HCT116 (cell line): Measurements from ENCODE around the gene CDK16. TPM values are rescaled to one million over a fixed set of nuclear protein-coding genes. Genes with fewer than 3 reads are reported as not detected.
A peak's percentile ranks its signal among the peaks of the same experiment; 100 is the strongest.

Source experiments
- ATAC-seq: fragments of 200-7000 bp; cut with Tn5 transposase; 2 replicates; pipeline ENCODE4 v1.9.1; 2020; ENCODE audit warnings: mild to moderate bottlenecking, moderate library complexity
- BruUV-seq: library from RNA; stranded (reverse); fragments of 400-500 nt; replicated peaks from 2 replicates; lab custom pipeline; 2021; lab: Mats Ljungman, UMichigan
- CTCF ChIA-PET: fragments of 300-600 bp; sonication (Branson Sonifier 250); formaldehyde crosslinking; loops from one replicate; lab custom pipeline; 2021; ENCODE audit warnings: antibody characterized with exemption; lab: Charles Lee
- POLR2A ChIA-PET: fragments of 300-600, 350-600 bp; sonication (Branson Sonifier 250); formaldehyde crosslinking; loops from one replicate; lab custom pipeline; 2021; ENCODE audit warnings: antibody characterized with exemption; lab: Charles Lee
- RAD21 ChIA-PET, 2 experiments: fragments of 300-600 bp; sonication (Branson Sonifier 250); formaldehyde crosslinking; loops; one replicate each; lab custom pipeline; 2023; ENCODE audit warnings: low total read pairs in 2 of 2; ENCODE audit not compliant: uncharacterized antibody in 2 of 2, unreplicated experiment in 2 of 2, low non-redundant PET in 1 of 2; lab: Charles Lee
- DNase-seq: peaks from one replicate; pipeline ENCODE4 v3.0.0-alpha.2; 2010; ENCODE audit warnings: low read depth, low spot score
- H2AFZ ChIP-seq: fragments of 200-600 bp; shearing (Covaris generic), sonication (generic); 2 replicates; pipeline ENCODE4 v1.6.1; 2017; ENCODE audit warnings: low read depth, mixed run types, mixed read lengths, antibody characterized with exemption, low read length; ENCODE audit not compliant: poor library complexity, severe bottlenecking
- H3K27ac ChIP-seq: 2 replicates; pipeline ENCODE4 v1.5.1; 2012; ENCODE audit warnings: low read depth, low read length
- H3K27me3 ChIP-seq: fragments of 200-600 bp; sonication (generic); 2 replicates; pipeline ENCODE4 v1.6.1; 2016; ENCODE audit warnings: mixed run types, low read length, mixed read lengths; ENCODE audit not compliant: insufficient read depth
- H3K36me3 ChIP-seq, 2 experiments: fragments of 200-500 bp in 1 of 2; fragments of 200-600 bp in 1 of 2; sonication (Bioruptor generic) in 1 of 2; sonication (generic) in 1 of 2; 2 replicates each; pipeline versions ENCODE4 v1.5.1 to v1.6.1; 2014 to 2016; ENCODE audit warnings: low read length in 2 of 2, inconsistent platforms in 1 of 2, mixed read lengths in 1 of 2, mixed run types in 1 of 2; ENCODE audit not compliant: insufficient read depth in 2 of 2, control insufficient read depth in 1 of 2
- H3K4me1 ChIP-seq, 2 experiments: fragments of 200-600 bp in 1 of 2; sonication (generic) in 1 of 2; 2 replicates each; pipeline versions ENCODE4 v1.5.1 to v1.6.1; 2012 to 2017; ENCODE audit warnings: low read length in 2 of 2, inconsistent platforms in 1 of 2, mild to moderate bottlenecking in 1 of 2, mixed read lengths in 1 of 2, mixed run types in 1 of 2, moderate library complexity in 1 of 2; ENCODE audit not compliant: insufficient read depth in 2 of 2, control insufficient read depth in 1 of 2
- H3K4me2 ChIP-seq: fragments of 200-600 bp; sonication (generic); 2 replicates; pipeline ENCODE4 v1.6.1; 2017; ENCODE audit warnings: mixed run types, low read length, mixed read lengths
- H3K4me3 ChIP-seq, 2 experiments: fragments of 200-600 bp in 1 of 2; sonication (generic) in 1 of 2; replicated peaks in 1 of 2; 2 replicates each; pipeline ENCODE4 v1.5.1; 2011 to 2016; ENCODE audit warnings: low read length in 2 of 2, control low read depth in 1 of 2, low read depth in 1 of 2, mild to moderate bottlenecking in 1 of 2, mixed read lengths in 1 of 2, mixed run types in 1 of 2
- H3K79me2 ChIP-seq: fragments of 200-600 bp; sonication (generic); 2 replicates; pipeline ENCODE4 v1.6.1; 2017; ENCODE audit warnings: mild to moderate bottlenecking, mixed run types, low read length, moderate library complexity, mixed read lengths; ENCODE audit not compliant: insufficient read depth
- H3K9ac ChIP-seq: fragments of 200-600 bp; sonication (generic); 2 replicates; pipeline ENCODE4 v1.6.1; 2016; ENCODE audit warnings: low read length, mixed read lengths
- H3K9me2 ChIP-seq: fragments of 200-600 bp; sonication (generic), shearing (Covaris generic); 2 replicates; pipeline ENCODE4 v1.6.1; 2017; ENCODE audit warnings: mixed run types, mild to moderate bottlenecking, moderate library complexity; ENCODE audit not compliant: insufficient read depth
- H3K9me3 ChIP-seq, 2 experiments: fragments of 200-500 bp in 1 of 2; fragments of 200-600 bp in 1 of 2; sonication (Bioruptor generic) in 1 of 2; sonication (generic) in 1 of 2; 2 replicates each; pipeline ENCODE4 v1.6.1; 2014 to 2017; ENCODE audit warnings: low read length in 2 of 2, mixed read lengths in 2 of 2, inconsistent platforms in 1 of 2, low read depth in 1 of 2, mild to moderate bottlenecking in 1 of 2, mixed run types in 1 of 2, moderate library complexity in 1 of 2; ENCODE audit not compliant: control insufficient read depth in 1 of 2, insufficient read depth in 1 of 2
- H4K20me1 ChIP-seq: fragments of 200-600 bp; sonication (generic), shearing (Covaris generic); 2 replicates; pipeline ENCODE4 v1.6.1; 2017; ENCODE audit warnings: mixed run types, mild to moderate bottlenecking, moderate library complexity; ENCODE audit not compliant: insufficient read depth
- CEBPB ChIP-seq: IDR thresholded peaks from 2 replicates; pipeline ENCODE4 v1.6.1; 2012; ENCODE audit warnings: low read depth
- EGR1 ChIP-seq: IDR thresholded peaks from 2 replicates; pipeline ENCODE4 v1.6.1; 2012; ENCODE audit warnings: low read depth
- EZH2 ChIP-seq: fragments of 200-600 bp; sonication (generic); IDR thresholded peaks from 2 replicates; pipeline ENCODE4 v1.6.1; 2017; ENCODE audit warnings: antibody characterized with exemption, mixed run types
- EZH2phosphoT487 ChIP-seq: fragments of 200-600 bp; IDR thresholded peaks from 2 replicates; pipeline ENCODE4 v1.6.1; 2018; ENCODE audit warnings: antibody characterized with exemption, borderline replicate concordance
- FOSL1 ChIP-seq: IDR thresholded peaks from 2 replicates; pipeline ENCODE4 v1.6.1; 2012; ENCODE audit warnings: low read depth
- JUND ChIP-seq: IDR thresholded peaks from 2 replicates; pipeline ENCODE4 v1.6.1; 2012
- POLR2AphosphoS5 ChIP-seq: IDR thresholded peaks from 2 replicates; pipeline ENCODE4 v1.6.1; 2011; ENCODE audit warnings: mild to moderate bottlenecking, low read depth, low read length, moderate library complexity
- RAD21 ChIP-seq: IDR thresholded peaks from 2 replicates; pipeline ENCODE4 v1.6.1; 2012; ENCODE audit warnings: low read depth, mild to moderate bottlenecking
- SP1 ChIP-seq: IDR thresholded peaks from 2 replicates; pipeline ENCODE4 v1.6.1; 2012; ENCODE audit warnings: low read depth
- SRF ChIP-seq: IDR thresholded peaks from 2 replicates; pipeline ENCODE4 v1.6.1; 2012; ENCODE audit warnings: low read depth
- ZBTB33 ChIP-seq: IDR thresholded peaks from 2 replicates; pipeline ENCODE4 v1.6.1; 2011; ENCODE audit warnings: mild to moderate bottlenecking, low read length, moderate library complexity; ENCODE audit not compliant: insufficient replicate concordance; ENCODE audit errors: extremely low read depth
- ZFX ChIP-seq: fragments of 450-650 bp; IDR thresholded peaks from 2 replicates; pipeline ENCODE4 v1.6.1; 2017
- intact Hi-C: fragments of 100-400 bp; cut with micrococcal nuclease; formaldehyde crosslinking; loops from 2 replicates; pipeline ENCODE4 v1.10.0; 2022
- total RNA-seq: library from RNA; stranded (reverse); gene quantifications from one replicate; pipeline ENCODE4 v1.2.1, GENCODE V29; 2021; ENCODE audit not compliant: unreplicated experiment
- TF ChIP-seq, protein P1 (sequence below): IDR thresholded peaks from 2 replicates; pipeline ENCODE4 v1.6.1; 2012
- TF ChIP-seq, protein P2 (sequence below): IDR thresholded peaks from 2 replicates; pipeline ENCODE4 v1.6.1; 2012
- TF ChIP-seq, protein P3 (sequence below): IDR thresholded peaks from 2 replicates; pipeline ENCODE4 v1.6.1; 2012; ENCODE audit warnings: low read depth
- TF ChIP-seq, protein P4 (sequence below), 3 experiments: fragments of 200-600 bp in 1 of 3; sonication (generic) in 1 of 3; IDR thresholded peaks in 2 of 3; conservative IDR thresholded peaks in 1 of 3; 2 replicates each; pipeline ENCODE4 v1.5.1; 2012 to 2017; ENCODE audit warnings: low read depth in 2 of 3, low read length in 2 of 3, antibody characterized with exemption in 1 of 3, borderline replicate concordance in 1 of 3, control low read depth in 1 of 3, mild to moderate bottlenecking in 1 of 3, mixed read lengths in 1 of 3, mixed run types in 1 of 3, moderate library complexity in 1 of 3; ENCODE audit not compliant: insufficient read depth in 1 of 3

CDK16 gene
- total RNA-seq, 1 experiment from 2014 or later: 131 TPM

GRCh38 chrX:47194194-47194787 lies 24.2 kb upstream of the CDK16 start:
- Histone ChIP-seq H2AFZ (no peak overlapping the region), H4K20me1 (no peaks in the 10 kb centered on the region), H3K27ac (peak overlapping the region; percentile 83), H3K9ac (peak overlapping the region; percentile 93), H3K79me2 (peaks cover 72% of the 10 kb centered on the region), H3K4me3 (peak overlapping the region; percentile 75 to 77), H3K36me3 (peaks cover under 1 to 14% of the 10 kb centered on the region in 2 experiments; a peak in 2 of 4 replicates), H3K27me3 (no peaks in the 10 kb centered on the region), H3K4me2 (peak overlapping the region; percentile 83), H3K9me2 (no peaks in the 10 kb centered on the region), H3K9me3 (no peaks in the 10 kb centered on the region), H3K4me1 (peaks cover 7 to 26% of the 10 kb centered on the region in 2 experiments; a peak in 3 of 4 replicates)
- BruUV-seq: TSS peak; percentile 53
- ChIA-PET RAD21 (no interaction called here), POLR2A (no interaction called here), CTCF (no interaction called here)
- ATAC-seq (no peak), DNase-seq (no peak)
- TF ChIP-seq, protein P1, sequence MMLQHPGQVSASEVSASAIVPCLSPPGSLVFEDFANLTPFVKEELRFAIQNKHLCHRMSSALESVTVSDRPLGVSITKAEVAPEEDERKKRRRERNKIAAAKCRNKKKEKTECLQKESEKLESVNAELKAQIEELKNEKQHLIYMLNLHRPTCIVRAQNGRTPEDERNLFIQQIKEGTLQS: no peak
- TF ChIP-seq RAD21 (no peak), POLR2AphosphoS5 (no peak), SRF (no peak), ZBTB33 (no peak), EZH2phosphoT487 (no peak), FOSL1 (no peak), JUND (no peak), ZFX (no peak), EZH2 (no peak), SP1 (no peak), CEBPB (no peak), EGR1 (no peak)
- TF ChIP-seq, protein P2, sequence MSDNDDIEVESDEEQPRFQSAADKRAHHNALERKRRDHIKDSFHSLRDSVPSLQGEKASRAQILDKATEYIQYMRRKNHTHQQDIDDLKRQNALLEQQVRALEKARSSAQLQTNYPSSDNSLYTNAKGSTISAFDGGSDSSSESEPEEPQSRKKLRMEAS: no peak
- TF ChIP-seq, protein P3, sequence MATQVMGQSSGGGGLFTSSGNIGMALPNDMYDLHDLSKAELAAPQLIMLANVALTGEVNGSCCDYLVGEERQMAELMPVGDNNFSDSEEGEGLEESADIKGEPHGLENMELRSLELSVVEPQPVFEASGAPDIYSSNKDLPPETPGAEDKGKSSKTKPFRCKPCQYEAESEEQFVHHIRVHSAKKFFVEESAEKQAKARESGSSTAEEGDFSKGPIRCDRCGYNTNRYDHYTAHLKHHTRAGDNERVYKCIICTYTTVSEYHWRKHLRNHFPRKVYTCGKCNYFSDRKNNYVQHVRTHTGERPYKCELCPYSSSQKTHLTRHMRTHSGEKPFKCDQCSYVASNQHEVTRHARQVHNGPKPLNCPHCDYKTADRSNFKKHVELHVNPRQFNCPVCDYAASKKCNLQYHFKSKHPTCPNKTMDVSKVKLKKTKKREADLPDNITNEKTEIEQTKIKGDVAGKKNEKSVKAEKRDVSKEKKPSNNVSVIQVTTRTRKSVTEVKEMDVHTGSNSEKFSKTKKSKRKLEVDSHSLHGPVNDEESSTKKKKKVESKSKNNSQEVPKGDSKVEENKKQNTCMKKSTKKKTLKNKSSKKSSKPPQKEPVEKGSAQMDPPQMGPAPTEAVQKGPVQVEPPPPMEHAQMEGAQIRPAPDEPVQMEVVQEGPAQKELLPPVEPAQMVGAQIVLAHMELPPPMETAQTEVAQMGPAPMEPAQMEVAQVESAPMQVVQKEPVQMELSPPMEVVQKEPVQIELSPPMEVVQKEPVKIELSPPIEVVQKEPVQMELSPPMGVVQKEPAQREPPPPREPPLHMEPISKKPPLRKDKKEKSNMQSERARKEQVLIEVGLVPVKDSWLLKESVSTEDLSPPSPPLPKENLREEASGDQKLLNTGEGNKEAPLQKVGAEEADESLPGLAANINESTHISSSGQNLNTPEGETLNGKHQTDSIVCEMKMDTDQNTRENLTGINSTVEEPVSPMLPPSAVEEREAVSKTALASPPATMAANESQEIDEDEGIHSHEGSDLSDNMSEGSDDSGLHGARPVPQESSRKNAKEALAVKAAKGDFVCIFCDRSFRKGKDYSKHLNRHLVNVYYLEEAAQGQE: no peak
- TF ChIP-seq, protein P4, sequence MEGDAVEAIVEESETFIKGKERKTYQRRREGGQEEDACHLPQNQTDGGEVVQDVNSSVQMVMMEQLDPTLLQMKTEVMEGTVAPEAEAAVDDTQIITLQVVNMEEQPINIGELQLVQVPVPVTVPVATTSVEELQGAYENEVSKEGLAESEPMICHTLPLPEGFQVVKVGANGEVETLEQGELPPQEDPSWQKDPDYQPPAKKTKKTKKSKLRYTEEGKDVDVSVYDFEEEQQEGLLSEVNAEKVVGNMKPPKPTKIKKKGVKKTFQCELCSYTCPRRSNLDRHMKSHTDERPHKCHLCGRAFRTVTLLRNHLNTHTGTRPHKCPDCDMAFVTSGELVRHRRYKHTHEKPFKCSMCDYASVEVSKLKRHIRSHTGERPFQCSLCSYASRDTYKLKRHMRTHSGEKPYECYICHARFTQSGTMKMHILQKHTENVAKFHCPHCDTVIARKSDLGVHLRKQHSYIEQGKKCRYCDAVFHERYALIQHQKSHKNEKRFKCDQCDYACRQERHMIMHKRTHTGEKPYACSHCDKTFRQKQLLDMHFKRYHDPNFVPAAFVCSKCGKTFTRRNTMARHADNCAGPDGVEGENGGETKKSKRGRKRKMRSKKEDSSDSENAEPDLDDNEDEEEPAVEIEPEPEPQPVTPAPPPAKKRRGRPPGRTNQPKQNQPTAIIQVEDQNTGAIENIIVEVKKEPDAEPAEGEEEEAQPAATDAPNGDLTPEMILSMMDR (IDR thresholded peaks at IDR 0.05 in 2 of 3, conservative IDR thresholded peaks at IDR 0.05 in 1 of 3; ENCODE audit: borderline replicate concordance in 1 of 3, insufficient read depth in 1 of 3, low read depth in 2 of 3, low read length in 2 of 3): no peak
- intact Hi-C loops: loop anchor here (5.0 to 10.0 kb wide), 4 partner anchors 168 to 833 kb away; partner anchors contain the start of gene ZNF41
